Measurements from ENCODE around the gene CLEC18A.
"Not testable (repeated sequence)": the region's sequence is repeated elsewhere in the genome, so short reads cannot be mapped to it uniquely, and the experiment has no call there.

Gene CLEC18A

GRCh38 chr16:69968125-69968524 lies 17.0 kb downstream of the CLEC18A start:
- DNase-seq (ENCODE audit: extremely low spot score); CTCF ChIA-PET; POLR2A ChIA-PET: not testable (repeated sequence)

GRCh38 chr16:69969657-69970056 lies 18.5 kb downstream of the CLEC18A start:
- CTCF ChIA-PET; POLR2A ChIA-PET; DNase-seq (ENCODE audit: extremely low spot score): not testable (repeated sequence)

- POLR2A ChIA-PET; DNase-seq (ENCODE audit: extremely low spot score); CTCF ChIA-PET: not testable (repeated sequence)
Measured at GRCh38 chr16:69972120-69972519, 21.0 kb downstream of the CLEC18A start.

GRCh38 chr16:69972935-69973334 lies 21.8 kb downstream of the CLEC18A start:
- DNase-seq (ENCODE audit: extremely low spot score); CTCF ChIA-PET; POLR2A ChIA-PET: not testable (repeated sequence)

GRCh38 chr16:69985196-69985595 lies 34.1 kb downstream of the CLEC18A start:
- POLR2A ChIA-PET; CTCF ChIA-PET; DNase-seq (ENCODE audit: extremely low spot score): not testable (repeated sequence)

- POLR2A ChIA-PET; CTCF ChIA-PET; DNase-seq (ENCODE audit: extremely low spot score): not testable (repeated sequence)
Measured at GRCh38 chr16:69997956-69998355, 46.8 kb downstream of the CLEC18A start.

GRCh38 chr16:69999801-70000200 lies 48.7 kb downstream of the CLEC18A start:
- POLR2A ChIA-PET; DNase-seq (ENCODE audit: extremely low spot score); CTCF ChIA-PET: not testable (repeated sequence)

GRCh38 chr16:70003511-70003910 lies 52.4 kb downstream of the CLEC18A start:
- CTCF ChIA-PET; POLR2A ChIA-PET; DNase-seq (ENCODE audit: extremely low spot score): not testable (repeated sequence)

- CTCF ChIA-PET; DNase-seq (ENCODE audit: extremely low spot score): not testable (repeated sequence)
Measured at GRCh38 chr16:70008604-70009003, 57.5 kb downstream of the CLEC18A start.

GRCh38 chr16:70010615-70011014 lies 59.5 kb downstream of the CLEC18A start:
- POLR2A ChIA-PET; DNase-seq (ENCODE audit: extremely low spot score); CTCF ChIA-PET: not testable (repeated sequence)

More at GRCh38 chr16:70008604-70009003, 57.5 kb downstream of the CLEC18A start:
- POLR2A ChIA-PET, result not testable (repeated sequence)

GRCh38 chr16:70011120-70011519 lies 60.0 kb downstream of the CLEC18A start:
- CTCF ChIA-PET; DNase-seq (ENCODE audit: extremely low spot score); POLR2A ChIA-PET: not testable (repeated sequence)

- POLR2A ChIA-PET; CTCF ChIA-PET; DNase-seq (ENCODE audit: extremely low spot score): not testable (repeated sequence)
Measured at GRCh38 chr16:70012354-70012753, 61.2 kb downstream of the CLEC18A start.

GRCh38 chr16:70012951-70013350 lies 61.8 kb downstream of the CLEC18A start:
- POLR2A ChIA-PET; DNase-seq (ENCODE audit: extremely low spot score); CTCF ChIA-PET: not testable (repeated sequence)

All from GM10248 (cell line).